ENCODE measurements around the gene ZNF135.

ZNF135 gene

DNA sequence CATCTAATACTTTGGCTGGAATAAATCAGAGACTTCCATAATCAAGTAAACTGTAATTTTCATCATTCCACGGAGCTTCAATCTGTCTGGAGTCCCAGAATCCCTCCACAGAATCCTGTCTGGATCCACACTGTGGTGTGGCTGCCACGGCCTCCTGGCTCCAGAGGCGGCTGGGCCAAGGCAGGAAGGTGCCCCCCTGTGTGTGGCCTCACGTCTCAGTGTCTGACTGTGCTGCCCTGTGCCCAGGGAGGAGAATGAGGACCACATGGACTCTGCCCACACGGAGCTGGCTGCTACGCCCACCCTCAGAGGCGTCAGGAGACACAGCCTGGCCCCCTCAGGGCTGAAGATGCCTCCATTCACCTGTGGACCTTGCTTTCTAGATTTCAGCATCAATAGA is 12.2 kb upstream of the ZNF135 start:
- no peaks in the 10 kb centered on the region for H4K20me1 ChIP-seq (ENCODE audit: insufficient read depth, low read length)
- H3K36me3 ChIP-seq (replicated peaks; ENCODE audit: low read depth, low read length): no peaks in the 10 kb centered on the region
- no peaks in the 10 kb centered on the region for H3K79me2 ChIP-seq (ENCODE audit: low read length)
- no peak for TF ChIP-seq EZH2phosphoT487 (IDR thresholded peaks at IDR 0.05; ENCODE audit: low read depth)
- no peaks in the 10 kb centered on the region for H3K27me3 ChIP-seq (ENCODE audit: low read depth, low read length)
- no peak overlapping the region for H3K4me3 ChIP-seq (ENCODE audit: low read length)
- no peak overlapping the region for H3K9ac ChIP-seq (ENCODE audit: low read length)
- peaks cover 15% of the 10 kb centered on the region; the same call in 1 of the 2 replicates for H3K9me3 ChIP-seq (ENCODE audit: insufficient read depth, low read length)
- no peaks in the 10 kb centered on the region for H3K4me1 ChIP-seq (ENCODE audit: low read length)
- no peak overlapping the region for H3K4me2 ChIP-seq (ENCODE audit: low read length)
- H3K27ac ChIP-seq (ENCODE audit: low read length): no peak overlapping the region
- no peak overlapping the region for H2AFZ ChIP-seq (ENCODE audit: low read depth, low read length)

DNA sequence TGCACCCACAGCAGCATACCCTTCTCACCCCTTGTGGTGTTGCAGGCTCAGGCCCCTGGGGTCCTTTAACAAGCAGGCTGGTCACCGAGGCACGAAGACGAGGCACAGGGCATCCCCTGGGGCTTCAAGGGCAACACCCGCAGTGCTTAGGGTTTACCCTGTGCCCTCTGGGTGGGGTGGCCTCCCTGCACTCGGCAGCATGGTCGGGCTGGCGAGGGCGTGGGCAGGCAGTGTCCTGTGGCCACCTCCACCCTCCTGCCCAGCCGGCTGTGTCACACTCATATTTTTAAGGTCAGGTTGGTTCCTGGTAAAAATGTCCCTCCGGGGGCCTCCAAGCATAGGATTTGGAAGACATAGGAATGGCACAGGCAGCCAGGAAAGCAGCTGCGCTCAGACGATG is 11.4 kb upstream of the ZNF135 start:
- Histone ChIP-seq H3K27me3 (ENCODE audit: low read depth, low read length) (no peaks in the 10 kb centered on the region), H3K79me2 (ENCODE audit: low read length) (no peaks in the 10 kb centered on the region), H3K9me3 (ENCODE audit: insufficient read depth, low read length) (peaks cover 15% of the 10 kb centered on the region; the same call in 1 of the 2 replicates), H3K27ac (ENCODE audit: low read length) (no peak overlapping the region), H3K4me1 (ENCODE audit: low read length) (no peaks in the 10 kb centered on the region), H2AFZ (ENCODE audit: low read depth, low read length) (no peak overlapping the region), H3K36me3 (replicated peaks; ENCODE audit: low read depth, low read length) (no peaks in the 10 kb centered on the region), H3K9ac (ENCODE audit: low read length) (no peak overlapping the region), H3K4me2 (ENCODE audit: low read length) (no peak overlapping the region), H4K20me1 (ENCODE audit: insufficient read depth, low read length) (no peaks in the 10 kb centered on the region), H3K4me3 (ENCODE audit: low read length) (no peak overlapping the region)
- no peak for TF ChIP-seq EZH2phosphoT487 (IDR thresholded peaks at IDR 0.05; ENCODE audit: low read depth)
- TF ChIP-seq, protein P1, sequence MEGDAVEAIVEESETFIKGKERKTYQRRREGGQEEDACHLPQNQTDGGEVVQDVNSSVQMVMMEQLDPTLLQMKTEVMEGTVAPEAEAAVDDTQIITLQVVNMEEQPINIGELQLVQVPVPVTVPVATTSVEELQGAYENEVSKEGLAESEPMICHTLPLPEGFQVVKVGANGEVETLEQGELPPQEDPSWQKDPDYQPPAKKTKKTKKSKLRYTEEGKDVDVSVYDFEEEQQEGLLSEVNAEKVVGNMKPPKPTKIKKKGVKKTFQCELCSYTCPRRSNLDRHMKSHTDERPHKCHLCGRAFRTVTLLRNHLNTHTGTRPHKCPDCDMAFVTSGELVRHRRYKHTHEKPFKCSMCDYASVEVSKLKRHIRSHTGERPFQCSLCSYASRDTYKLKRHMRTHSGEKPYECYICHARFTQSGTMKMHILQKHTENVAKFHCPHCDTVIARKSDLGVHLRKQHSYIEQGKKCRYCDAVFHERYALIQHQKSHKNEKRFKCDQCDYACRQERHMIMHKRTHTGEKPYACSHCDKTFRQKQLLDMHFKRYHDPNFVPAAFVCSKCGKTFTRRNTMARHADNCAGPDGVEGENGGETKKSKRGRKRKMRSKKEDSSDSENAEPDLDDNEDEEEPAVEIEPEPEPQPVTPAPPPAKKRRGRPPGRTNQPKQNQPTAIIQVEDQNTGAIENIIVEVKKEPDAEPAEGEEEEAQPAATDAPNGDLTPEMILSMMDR (IDR thresholded peaks at IDR 0.05; ENCODE audit: low read depth, low read length): no peak

DNA sequence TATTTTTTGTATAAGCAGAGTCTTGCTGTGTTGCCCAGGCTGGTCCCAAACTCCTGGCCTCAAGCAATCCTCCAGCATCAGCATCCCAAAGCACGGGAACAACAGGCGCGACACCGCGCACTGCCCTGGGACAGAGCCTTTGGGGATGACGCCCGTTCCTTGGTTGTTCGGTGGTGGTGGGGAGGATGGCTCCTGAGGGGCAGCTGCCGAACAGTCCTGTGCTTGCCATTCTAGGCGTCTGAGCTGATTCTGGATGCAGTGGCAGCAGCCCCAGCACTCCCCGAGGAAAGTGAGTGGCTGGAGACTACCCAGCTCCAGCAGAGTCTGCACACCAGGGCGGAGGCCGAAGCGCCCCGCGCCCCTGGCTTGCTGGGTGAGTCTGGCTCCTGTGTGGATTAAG is 6.8 kb upstream of the ZNF135 start:
- no peaks in the 10 kb centered on the region for H4K20me1 ChIP-seq (ENCODE audit: insufficient read depth, low read length)
- H3K36me3 ChIP-seq (replicated peaks; ENCODE audit: low read depth, low read length): no peaks in the 10 kb centered on the region
- H2AFZ ChIP-seq (ENCODE audit: low read depth, low read length): no peak overlapping the region
- TF ChIP-seq, protein P1 (IDR thresholded peaks at IDR 0.05; ENCODE audit: low read depth, low read length): no peak
- TF ChIP-seq EZH2phosphoT487 (IDR thresholded peaks at IDR 0.05; ENCODE audit: low read depth): no peak
- peaks cover 30% of the 10 kb centered on the region for H3K9me3 ChIP-seq (ENCODE audit: insufficient read depth, low read length)
- no peaks in the 10 kb centered on the region for H3K4me1 ChIP-seq (ENCODE audit: low read length)
- no peak overlapping the region for H3K9ac ChIP-seq (ENCODE audit: low read length)
- H3K27me3 ChIP-seq (ENCODE audit: low read depth, low read length): no peaks in the 10 kb centered on the region
- no peak overlapping the region for H3K4me2 ChIP-seq (ENCODE audit: low read length)
- no peak overlapping the region for H3K4me3 ChIP-seq (ENCODE audit: low read length)
- H3K79me2 ChIP-seq (ENCODE audit: low read length): no peaks in the 10 kb centered on the region
- no peak overlapping the region for H3K27ac ChIP-seq (ENCODE audit: low read length)

DNA sequence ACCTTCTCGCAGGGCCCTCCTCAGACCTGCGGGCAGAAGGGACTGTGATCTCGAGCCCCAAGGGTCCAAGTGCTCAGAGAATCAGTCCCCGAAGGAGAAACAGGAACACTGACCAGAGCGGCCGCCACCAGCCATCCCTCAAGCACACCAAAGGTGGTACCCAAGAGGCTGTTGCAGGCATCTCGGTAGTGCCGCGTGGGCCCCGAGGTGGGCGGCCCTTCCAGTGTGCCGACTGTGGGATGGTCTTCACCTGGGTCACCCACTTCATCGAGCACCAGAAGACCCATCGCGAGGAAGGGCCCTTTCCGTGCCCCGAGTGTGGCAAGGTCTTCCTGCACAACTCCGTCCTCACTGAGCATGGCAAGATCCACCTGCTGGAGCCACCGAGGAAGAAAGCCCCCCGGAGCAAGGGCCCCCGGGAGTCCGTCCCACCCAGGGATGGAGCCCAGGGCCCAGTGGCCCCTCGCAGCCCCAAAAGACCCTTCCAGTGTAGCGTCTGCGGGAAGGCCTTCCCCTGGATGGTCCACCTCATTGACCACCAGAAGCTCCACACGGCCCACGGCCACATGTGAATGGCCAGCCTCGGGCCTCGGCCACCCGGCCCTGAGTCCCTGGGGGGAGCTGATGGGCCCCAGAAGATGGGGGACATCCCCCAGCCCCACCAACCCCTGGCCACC is 5.5 kb upstream of the ZNF135 start:
- no peak overlapping the region for H3K27ac ChIP-seq (ENCODE audit: low read length)
- TF ChIP-seq, protein P1 (IDR thresholded peaks at IDR 0.05; ENCODE audit: low read depth, low read length): no peak
- no peak for TF ChIP-seq EZH2phosphoT487 (IDR thresholded peaks at IDR 0.05; ENCODE audit: low read depth)
- no peaks in the 10 kb centered on the region for H3K4me1 ChIP-seq (ENCODE audit: low read length)
- H3K36me3 ChIP-seq (replicated peaks; ENCODE audit: low read depth, low read length): no peaks in the 10 kb centered on the region
- H3K79me2 ChIP-seq (ENCODE audit: low read length): no peaks in the 10 kb centered on the region
- no peak overlapping the region for H3K4me2 ChIP-seq (ENCODE audit: low read length)
- no peak overlapping the region for H3K4me3 ChIP-seq (ENCODE audit: low read length)
- H2AFZ ChIP-seq (ENCODE audit: low read depth, low read length): no peak overlapping the region
- no peak overlapping the region for H3K9ac ChIP-seq (ENCODE audit: low read length)
- H3K27me3 ChIP-seq (ENCODE audit: low read depth, low read length): no peaks in the 10 kb centered on the region
- peaks cover 30% of the 10 kb centered on the region for H3K9me3 ChIP-seq (ENCODE audit: insufficient read depth, low read length)
- no peaks in the 10 kb centered on the region for H4K20me1 ChIP-seq (ENCODE audit: insufficient read depth, low read length)
